NT2/D1 (cell line): ENCODE measurements around the gene PLCB1.

Source experiments
- SUZ12 ChIP-seq: IDR thresholded peaks from 2 replicates; pipeline ENCODE4 v1.6.1; 2011; ENCODE audit not compliant: insufficient read length, insufficient read depth; ENCODE audit errors: extremely low read depth
- YY1 ChIP-seq: IDR thresholded peaks from 2 replicates; pipeline ENCODE4 v1.6.1; 2011; ENCODE audit not compliant: insufficient read length, insufficient read depth
- ZNF274 ChIP-seq: IDR thresholded peaks from 2 replicates; pipeline ENCODE4 v1.6.1; 2011; ENCODE audit warnings: mild to moderate bottlenecking, low read depth, low read length

- no peak for TF ChIP-seq YY1
- TF ChIP-seq ZNF274 = no peak
- no peak for TF ChIP-seq SUZ12
Measured at GRCh38 chr20:8362457-8362856, 230.4 kb downstream of the PLCB1 start.
